ENCODE results near the gene SAMD4B. TPM values are rescaled to one million over a fixed set of nuclear protein-coding genes. Genes with fewer than 3 reads are reported as not detected.

Gene SAMD4B
- total and polyA plus RNA-seq, 2 donors (not counting 1 experiment from before 2014, with no cell fraction given): 33.0 to 39.1 TPM

DNA sequence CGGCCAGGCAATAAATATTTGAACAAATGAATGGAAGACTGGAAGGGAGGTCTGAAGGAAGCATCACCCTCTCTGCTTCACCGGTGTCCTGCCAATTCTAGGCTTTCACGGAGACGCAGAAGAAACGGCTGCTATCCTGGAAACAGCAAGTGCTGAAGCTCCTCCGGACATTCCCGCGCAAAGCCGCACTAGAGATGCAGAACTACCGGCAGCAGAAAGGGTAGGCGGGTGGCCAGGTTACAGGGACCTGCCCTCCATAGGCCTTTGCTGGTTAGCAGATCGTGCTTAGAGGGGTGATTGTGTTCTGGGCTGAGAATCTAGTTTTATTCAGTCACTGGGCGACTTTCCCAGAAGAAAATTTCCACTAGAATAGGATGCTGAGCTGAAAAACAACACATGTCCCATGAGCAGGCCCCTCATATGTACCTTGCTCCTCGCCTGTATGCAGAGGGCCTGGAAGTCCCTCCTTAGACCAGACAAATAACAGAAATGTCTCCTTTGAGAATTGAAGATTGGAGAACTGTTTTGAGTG lies 37.7 kb downstream of the SAMD4B start:
- Histone ChIP-seq H3K4me1 (ENCODE audit: control insufficient read depth, extremely low read depth, insufficient read depth, low read length) (no peaks in the 10 kb centered on the region), H3K36me3 (ENCODE audit: control insufficient read depth, insufficient read depth, low read length) (peaks cover 43% of the 10 kb centered on the region), H3K4me3 (replicated peaks in 1 of 4; ENCODE audit: control extremely low read depth in 1 of 4, insufficient read depth in 1 of 4, low read depth in 3 of 4, low read length in 4 of 4) (no peak overlapping the region), H3K27me3 (ENCODE audit: control insufficient read depth, insufficient read depth, low read length) (no peaks in the 10 kb centered on the region), H2AFZ (ENCODE audit: low read length) (no peak overlapping the region), H4K20me1 (ENCODE audit: control insufficient read depth, extremely low read depth, insufficient read depth, low read length) (no peaks in the 10 kb centered on the region), H3K9me3 (ENCODE audit: control insufficient read depth, insufficient read depth, low read depth, low read length) (no peaks in the 10 kb centered on the region), H3K79me2 (ENCODE audit: control insufficient read depth, insufficient read depth, low read length) (no peaks in the 10 kb centered on the region), H3K27ac (ENCODE audit: insufficient read depth, low read length) (no peak overlapping the region), H3K4me2 (ENCODE audit: extremely low read depth, insufficient read depth, low read length) (no peak overlapping the region), H3K9ac (ENCODE audit: insufficient read depth, low read length) (no peak overlapping the region)
- TF ChIP-seq EZH2 (IDR thresholded peaks at IDR 0.05; ENCODE audit: low read length, missing control alignments): no peak
- TF ChIP-seq, protein P1, sequence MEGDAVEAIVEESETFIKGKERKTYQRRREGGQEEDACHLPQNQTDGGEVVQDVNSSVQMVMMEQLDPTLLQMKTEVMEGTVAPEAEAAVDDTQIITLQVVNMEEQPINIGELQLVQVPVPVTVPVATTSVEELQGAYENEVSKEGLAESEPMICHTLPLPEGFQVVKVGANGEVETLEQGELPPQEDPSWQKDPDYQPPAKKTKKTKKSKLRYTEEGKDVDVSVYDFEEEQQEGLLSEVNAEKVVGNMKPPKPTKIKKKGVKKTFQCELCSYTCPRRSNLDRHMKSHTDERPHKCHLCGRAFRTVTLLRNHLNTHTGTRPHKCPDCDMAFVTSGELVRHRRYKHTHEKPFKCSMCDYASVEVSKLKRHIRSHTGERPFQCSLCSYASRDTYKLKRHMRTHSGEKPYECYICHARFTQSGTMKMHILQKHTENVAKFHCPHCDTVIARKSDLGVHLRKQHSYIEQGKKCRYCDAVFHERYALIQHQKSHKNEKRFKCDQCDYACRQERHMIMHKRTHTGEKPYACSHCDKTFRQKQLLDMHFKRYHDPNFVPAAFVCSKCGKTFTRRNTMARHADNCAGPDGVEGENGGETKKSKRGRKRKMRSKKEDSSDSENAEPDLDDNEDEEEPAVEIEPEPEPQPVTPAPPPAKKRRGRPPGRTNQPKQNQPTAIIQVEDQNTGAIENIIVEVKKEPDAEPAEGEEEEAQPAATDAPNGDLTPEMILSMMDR (conservative IDR thresholded peaks at IDR 0.05 in 1 of 2, IDR thresholded peaks at IDR 0.05 in 1 of 2; ENCODE audit: low read depth in 1 of 2, low read length in 2 of 2): no peak
- DNase-seq (ENCODE audit: low read depth in 2 of 2): no peak

DNA sequence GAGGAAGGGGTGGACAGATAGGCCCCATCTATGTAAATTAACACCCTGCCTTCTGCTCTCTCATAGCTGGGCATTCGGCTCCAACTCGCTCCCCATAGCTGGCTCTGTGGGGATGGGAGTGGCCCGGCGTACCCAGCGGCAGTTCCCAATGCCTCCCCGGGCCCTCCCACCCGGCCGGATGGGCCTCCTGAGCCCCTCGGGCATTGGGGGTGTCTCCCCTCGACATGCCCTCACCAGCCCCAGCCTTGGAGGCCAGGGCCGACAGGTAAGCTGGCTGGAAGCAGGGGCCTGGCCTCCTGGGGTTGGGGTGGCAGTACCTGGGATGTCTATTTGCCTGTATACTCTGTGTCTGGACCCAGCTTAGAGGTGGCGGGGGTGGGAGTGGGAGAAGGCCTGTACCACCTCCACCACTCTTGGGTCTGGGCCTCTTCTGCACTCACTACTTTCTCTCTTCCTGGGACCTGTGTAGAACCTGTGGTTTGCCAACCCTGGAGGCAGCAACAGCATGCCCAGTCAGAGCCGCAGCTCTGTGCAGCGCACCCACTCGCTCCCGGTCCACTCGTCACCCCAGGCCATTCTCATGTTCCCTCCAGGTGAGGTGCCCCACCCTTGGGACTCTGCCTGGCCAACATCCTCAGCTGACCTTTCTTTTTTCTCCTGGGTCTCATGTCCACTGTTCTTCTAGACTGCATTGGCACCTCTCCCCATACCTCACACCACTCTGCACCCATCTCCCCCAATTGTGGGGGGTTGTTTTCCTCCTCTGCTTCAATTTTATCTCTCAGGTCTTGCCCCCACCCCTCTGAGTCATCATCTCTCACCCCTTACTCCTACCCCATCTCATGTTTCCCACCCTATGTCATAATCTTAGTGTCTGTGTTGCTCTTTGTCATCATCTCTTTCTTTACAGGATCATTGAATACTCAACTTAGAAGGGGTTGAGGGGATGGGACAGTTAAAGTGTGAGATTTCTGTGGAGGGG lies 38.6 kb downstream of the SAMD4B start:
- H3K4me1 ChIP-seq (ENCODE audit: control insufficient read depth, extremely low read depth, insufficient read depth, low read length): no peaks in the 10 kb centered on the region
- no peak for DNase-seq (ENCODE audit: low read depth in 2 of 2)
- no peaks in the 10 kb centered on the region for H3K27me3 ChIP-seq (ENCODE audit: control insufficient read depth, insufficient read depth, low read length)
- peaks cover 45% of the 10 kb centered on the region for H3K36me3 ChIP-seq (ENCODE audit: control insufficient read depth, insufficient read depth, low read length)
- no peak overlapping the region for H2AFZ ChIP-seq (ENCODE audit: low read length)
- no peaks in the 10 kb centered on the region for H3K79me2 ChIP-seq (ENCODE audit: control insufficient read depth, insufficient read depth, low read length)
- no peak overlapping the region for H3K9ac ChIP-seq (ENCODE audit: insufficient read depth, low read length)
- H3K27ac ChIP-seq (ENCODE audit: insufficient read depth, low read length): no peak overlapping the region
- no peaks in the 10 kb centered on the region for H4K20me1 ChIP-seq (ENCODE audit: control insufficient read depth, extremely low read depth, insufficient read depth, low read length)
- TF ChIP-seq EZH2 (IDR thresholded peaks at IDR 0.05; ENCODE audit: low read length, missing control alignments): no peak
- TF ChIP-seq, protein P1 (conservative IDR thresholded peaks at IDR 0.05 in 1 of 2, IDR thresholded peaks at IDR 0.05 in 1 of 2; ENCODE audit: low read depth in 1 of 2, low read length in 2 of 2): no peak
- no peaks in the 10 kb centered on the region for H3K9me3 ChIP-seq (ENCODE audit: control insufficient read depth, insufficient read depth, low read depth, low read length)
- no peak overlapping the region for H3K4me2 ChIP-seq (ENCODE audit: extremely low read depth, insufficient read depth, low read length)
- H3K4me3 ChIP-seq (replicated peaks in 1 of 4; ENCODE audit: control extremely low read depth in 1 of 4, insufficient read depth in 1 of 4, low read depth in 3 of 4, low read length in 4 of 4): no peak overlapping the region

- no peak for DNase-seq (ENCODE audit: low read depth in 2 of 2)
- H3K9me3 ChIP-seq (ENCODE audit: control insufficient read depth, insufficient read depth, low read depth, low read length): no peaks in the 10 kb centered on the region
- H3K27ac ChIP-seq (ENCODE audit: insufficient read depth, low read length): no peak overlapping the region
- peaks cover 43% of the 10 kb centered on the region for H3K36me3 ChIP-seq (ENCODE audit: control insufficient read depth, insufficient read depth, low read length)
- H3K4me3 ChIP-seq (replicated peaks in 1 of 4; ENCODE audit: control extremely low read depth in 1 of 4, insufficient read depth in 1 of 4, low read depth in 3 of 4, low read length in 4 of 4): no peak overlapping the region
- H3K79me2 ChIP-seq (ENCODE audit: control insufficient read depth, insufficient read depth, low read length): no peaks in the 10 kb centered on the region
- H3K4me1 ChIP-seq (ENCODE audit: control insufficient read depth, extremely low read depth, insufficient read depth, low read length): no peaks in the 10 kb centered on the region
- no peaks in the 10 kb centered on the region for H4K20me1 ChIP-seq (ENCODE audit: control insufficient read depth, extremely low read depth, insufficient read depth, low read length)
- no peak overlapping the region for H3K9ac ChIP-seq (ENCODE audit: insufficient read depth, low read length)
- no peak overlapping the region for H3K4me2 ChIP-seq (ENCODE audit: extremely low read depth, insufficient read depth, low read length)
- H2AFZ ChIP-seq (ENCODE audit: low read length): no peak overlapping the region
- TF ChIP-seq, protein P1 (conservative IDR thresholded peaks at IDR 0.05 in 1 of 2, IDR thresholded peaks at IDR 0.05 in 1 of 2; ENCODE audit: low read depth in 1 of 2, low read length in 2 of 2): no peak
- TF ChIP-seq EZH2 (IDR thresholded peaks at IDR 0.05; ENCODE audit: low read length, missing control alignments): no peak
- no peaks in the 10 kb centered on the region for H3K27me3 ChIP-seq (ENCODE audit: control insufficient read depth, insufficient read depth, low read length)
These were observed 39.8 kb downstream of the SAMD4B start for GRCh38 chr19:39381910-39382611.

Measured in fibroblast of lung (primary cell).